Measurements from ENCODE around the gene TNFAIP8.

DNA sequence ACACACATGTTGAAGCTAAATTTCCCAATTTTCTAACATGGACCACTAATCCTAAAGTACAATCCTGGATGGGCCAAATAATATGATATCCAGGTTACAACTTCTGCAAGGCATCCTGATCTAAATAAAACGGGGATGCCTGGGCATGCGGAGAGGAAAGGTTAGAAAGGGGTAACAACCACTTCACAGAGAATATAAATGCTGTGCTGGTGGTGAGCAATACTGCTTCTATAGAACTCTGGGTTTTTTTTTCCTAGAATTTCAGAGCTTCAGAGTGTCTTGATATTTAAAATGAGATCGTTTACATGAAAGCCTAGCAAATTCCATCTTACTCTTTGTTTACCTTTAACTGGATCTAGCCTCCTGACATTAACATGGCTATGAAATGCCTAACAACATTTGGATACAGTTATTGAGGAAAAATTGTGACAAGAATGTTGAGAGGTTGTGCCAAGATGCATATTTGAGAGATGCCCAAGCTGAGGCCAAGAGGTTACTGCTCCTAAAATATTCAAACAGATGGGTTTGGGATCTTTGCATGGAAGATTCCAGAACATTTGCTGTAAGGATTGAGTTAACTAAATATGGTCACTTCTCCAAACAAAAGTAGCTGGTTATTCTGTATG, 22.4 kb downstream of the TNFAIP8 start:
- no peak for TF ChIP-seq CTCF (IDR thresholded peaks at IDR 0.05)
- no peak for TF ChIP-seq POLR2AphosphoS5 (IDR thresholded peaks at IDR 0.05; ENCODE audit: low read depth, low read length)
- no peak for TF ChIP-seq RXRA (IDR thresholded peaks at IDR 0.05; ENCODE audit: borderline replicate concordance, low read depth)
- TF ChIP-seq USF2 (IDR thresholded peaks at IDR 0.05; ENCODE audit: borderline replicate concordance, low read depth, low read length), result no peak
- no peak for TF ChIP-seq ELF1 (IDR thresholded peaks at IDR 0.05)
- no peak for TF ChIP-seq FOXM1 (IDR thresholded peaks at IDR 0.05; ENCODE audit: low read depth)
- TF ChIP-seq RCOR1 (IDR thresholded peaks at IDR 0.05; ENCODE audit: low read length), result no peak
- no peak for TF ChIP-seq EP300 (IDR thresholded peaks at IDR 0.05; ENCODE audit: borderline replicate concordance in 1 of 2, low read depth in 1 of 2, low read length in 1 of 2)
- no peak for TF ChIP-seq SMC3 (IDR thresholded peaks at IDR 0.05; ENCODE audit: low read depth, low read length)
- no peak for TF ChIP-seq RAD21 (IDR thresholded peaks at IDR 0.05; ENCODE audit: low read length)
- TF ChIP-seq YY1 (IDR thresholded peaks at IDR 0.05; ENCODE audit: low read depth), result no peak

Measured in SK-N-SH (cell line).